Nephron progenitor cell (in vitro differentiated cells): ENCODE data around the gene SUCLG2.
"Not testable (repeated sequence)": the region's sequence is repeated elsewhere in the genome, so short reads cannot be mapped to it uniquely, and the experiment has no call there.

Source experiments
- DNase-seq: peaks from one replicate; pipeline ENCODE4 v3.0.0; 2021
- H3K27ac Mint-ChIP-seq: 2 replicates; pipeline ENCODE4 v1.8.0; 2021; ENCODE audit warnings: mild to moderate bottlenecking, moderate library complexity, mixed read lengths
- H3K27me3 Mint-ChIP-seq: 2 replicates; pipeline ENCODE4 v1.8.0; 2021; ENCODE audit warnings: mild to moderate bottlenecking, low read depth, mixed read lengths; ENCODE audit not compliant: poor library complexity
- H3K36me3 Mint-ChIP-seq: 2 replicates; pipeline ENCODE4 v1.8.0; 2021; ENCODE audit warnings: low read depth, mixed read lengths
- H3K4me1 Mint-ChIP-seq: 2 replicates; pipeline ENCODE4 v1.8.0; 2021; ENCODE audit warnings: mixed read lengths
- H3K4me3 Mint-ChIP-seq: 2 replicates; pipeline ENCODE4 v1.8.0; 2021; ENCODE audit warnings: mild to moderate bottlenecking, moderate library complexity, mixed read lengths
- H3K9me3 Mint-ChIP-seq: 2 replicates; pipeline ENCODE4 v1.8.0; 2021; ENCODE audit warnings: mild to moderate bottlenecking, moderate library complexity, mixed read lengths
- CTCF ChIP-seq: fragments of 200-600 bp; sonication (generic); IDR thresholded peaks from 2 replicates; pipeline ENCODE4 v1.5.0; 2021; ENCODE audit warnings: antibody characterized with exemption

SUCLG2 gene

GRCh38 chr3:67551361-67552016 is 102.9 kb downstream of the SUCLG2 start:
- Mint-ChIP-seq H3K27ac (no peak overlapping the region), H3K4me1 (peaks cover 5% of the 10 kb centered on the region), H3K4me3 (no peak overlapping the region), H3K27me3 (no peaks in the 10 kb centered on the region), H3K9me3 (no peaks in the 10 kb centered on the region), H3K36me3 (peaks cover 6% of the 10 kb centered on the region)
- DNase-seq = no peak
- TF ChIP-seq CTCF = no peak

GRCh38 chr3:67550541-67550940 is 103.9 kb downstream of the SUCLG2 start:
- no peak for DNase-seq
- H3K27ac Mint-ChIP-seq = no peak overlapping the region
- TF ChIP-seq CTCF = no peak
- H3K27me3 Mint-ChIP-seq = no peaks in the 10 kb centered on the region
- peaks cover 5% of the 10 kb centered on the region for H3K4me1 Mint-ChIP-seq
- H3K36me3 Mint-ChIP-seq = peaks cover 6% of the 10 kb centered on the region
- no peaks in the 10 kb centered on the region for H3K9me3 Mint-ChIP-seq
- H3K4me3 Mint-ChIP-seq = no peak overlapping the region

GRCh38 chr3:67542502-67543250 is 111.7 kb downstream of the SUCLG2 start:
- not testable (repeated sequence) for H3K27ac Mint-ChIP-seq, H3K4me1 Mint-ChIP-seq, H3K27me3 Mint-ChIP-seq, DNase-seq, H3K4me3 Mint-ChIP-seq
- peaks cover 52% of the 10 kb centered on the region for H3K36me3 Mint-ChIP-seq
- H3K9me3 Mint-ChIP-seq = peaks cover 40% of the 10 kb centered on the region

GRCh38 chr3:67540198-67540894 is 114.1 kb downstream of the SUCLG2 start:
- peak overlapping the region; percentile 62 for H3K27ac Mint-ChIP-seq

GRCh38 chr3:67537203-67537602 is 117.2 kb downstream of the SUCLG2 start:
- not testable (repeated sequence) for H3K27ac Mint-ChIP-seq, DNase-seq, H3K4me3 Mint-ChIP-seq, H3K27me3 Mint-ChIP-seq
- Mint-ChIP-seq H3K4me1 (peaks cover 15% of the 10 kb centered on the region), H3K36me3 (peaks cover 39% of the 10 kb centered on the region), H3K9me3 (peaks cover 34% of the 10 kb centered on the region)

More at GRCh38 chr3:67540198-67540894, 114.1 kb downstream of the SUCLG2 start:
- Mint-ChIP-seq H3K27me3 (no peaks in the 10 kb centered on the region), H3K36me3 (peaks cover 52% of the 10 kb centered on the region), H3K4me3 (peak overlapping the region; percentile 4), H3K4me1 (peaks cover 15% of the 10 kb centered on the region), H3K9me3 (peaks cover 44% of the 10 kb centered on the region)
- DNase-seq = peak; percentile 2
- no peak for TF ChIP-seq CTCF

- TF ChIP-seq CTCF = no peak
- no peak for DNase-seq
- no peaks in the 10 kb centered on the region for H3K27me3 Mint-ChIP-seq
- no peak overlapping the region for H3K4me3 Mint-ChIP-seq
- H3K4me1 Mint-ChIP-seq = peaks cover 15% of the 10 kb centered on the region
- peaks cover 19% of the 10 kb centered on the region for H3K9me3 Mint-ChIP-seq
- peak overlapping the region; percentile 29 for H3K27ac Mint-ChIP-seq
- H3K36me3 Mint-ChIP-seq = peaks cover 24% of the 10 kb centered on the region
Measured at GRCh38 chr3:67535006-67535405, 119.4 kb downstream of the SUCLG2 start.
